HG03342 (cell line): ENCODE results near the gene WIZ.
"Not testable (repeated sequence)": the region's sequence is repeated elsewhere in the genome, so short reads cannot be mapped to it uniquely, and the experiment has no call there.

ENCODE experiments used
- ATAC-seq: cut with Tn5 transposase; IDR thresholded peaks from one replicate; pipeline ENCODE4 v1.9.1; 2021; ENCODE audit warnings: mild to moderate bottlenecking, moderate library complexity; ENCODE audit not compliant: unreplicated experiment

WIZ gene, protein sequence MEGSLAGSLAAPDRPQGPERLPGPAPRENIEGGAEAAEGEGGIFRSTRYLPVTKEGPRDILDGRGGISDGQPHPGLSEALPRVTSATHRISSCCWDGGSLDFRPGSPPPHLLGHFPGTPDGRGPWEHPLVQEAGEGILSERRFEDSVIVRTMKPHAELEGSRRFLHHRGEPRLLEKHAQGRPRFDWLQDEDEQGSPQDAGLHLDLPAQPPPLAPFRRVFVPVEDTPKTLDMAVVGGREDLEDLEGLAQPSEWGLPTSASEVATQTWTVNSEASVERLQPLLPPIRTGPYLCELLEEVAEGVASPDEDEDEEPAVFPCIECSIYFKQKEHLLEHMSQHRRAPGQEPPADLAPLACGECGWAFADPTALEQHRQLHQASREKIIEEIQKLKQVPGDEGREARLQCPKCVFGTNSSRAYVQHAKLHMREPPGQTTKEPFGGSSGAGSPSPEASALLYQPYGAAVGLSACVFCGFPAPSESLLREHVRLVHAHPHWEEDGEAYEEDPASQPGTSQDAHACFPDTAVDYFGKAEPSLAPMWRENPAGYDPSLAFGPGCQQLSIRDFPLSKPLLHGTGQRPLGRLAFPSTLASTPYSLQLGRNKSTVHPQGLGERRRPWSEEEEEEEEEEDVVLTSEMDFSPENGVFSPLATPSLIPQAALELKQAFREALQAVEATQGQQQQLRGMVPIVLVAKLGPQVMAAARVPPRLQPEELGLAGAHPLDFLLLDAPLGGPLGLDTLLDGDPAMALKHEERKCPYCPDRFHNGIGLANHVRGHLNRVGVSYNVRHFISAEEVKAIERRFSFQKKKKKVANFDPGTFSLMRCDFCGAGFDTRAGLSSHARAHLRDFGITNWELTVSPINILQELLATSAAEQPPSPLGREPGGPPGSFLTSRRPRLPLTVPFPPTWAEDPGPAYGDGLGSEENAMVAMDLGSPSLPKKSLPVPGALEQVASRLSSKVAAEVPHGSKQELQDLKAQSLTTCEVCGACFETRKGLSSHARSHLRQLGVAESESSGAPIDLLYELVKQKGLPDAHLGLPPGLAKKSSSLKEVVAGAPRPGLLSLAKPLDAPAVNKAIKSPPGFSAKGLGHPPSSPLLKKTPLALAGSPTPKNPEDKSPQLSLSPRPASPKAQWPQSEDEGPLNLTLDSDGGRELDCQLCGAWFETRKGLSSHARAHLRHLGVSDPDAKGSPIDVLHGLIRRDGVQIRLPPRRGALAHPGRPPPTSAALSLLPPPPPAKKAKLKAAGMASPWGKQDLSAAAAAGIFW (N-terminal part only)

DNA sequence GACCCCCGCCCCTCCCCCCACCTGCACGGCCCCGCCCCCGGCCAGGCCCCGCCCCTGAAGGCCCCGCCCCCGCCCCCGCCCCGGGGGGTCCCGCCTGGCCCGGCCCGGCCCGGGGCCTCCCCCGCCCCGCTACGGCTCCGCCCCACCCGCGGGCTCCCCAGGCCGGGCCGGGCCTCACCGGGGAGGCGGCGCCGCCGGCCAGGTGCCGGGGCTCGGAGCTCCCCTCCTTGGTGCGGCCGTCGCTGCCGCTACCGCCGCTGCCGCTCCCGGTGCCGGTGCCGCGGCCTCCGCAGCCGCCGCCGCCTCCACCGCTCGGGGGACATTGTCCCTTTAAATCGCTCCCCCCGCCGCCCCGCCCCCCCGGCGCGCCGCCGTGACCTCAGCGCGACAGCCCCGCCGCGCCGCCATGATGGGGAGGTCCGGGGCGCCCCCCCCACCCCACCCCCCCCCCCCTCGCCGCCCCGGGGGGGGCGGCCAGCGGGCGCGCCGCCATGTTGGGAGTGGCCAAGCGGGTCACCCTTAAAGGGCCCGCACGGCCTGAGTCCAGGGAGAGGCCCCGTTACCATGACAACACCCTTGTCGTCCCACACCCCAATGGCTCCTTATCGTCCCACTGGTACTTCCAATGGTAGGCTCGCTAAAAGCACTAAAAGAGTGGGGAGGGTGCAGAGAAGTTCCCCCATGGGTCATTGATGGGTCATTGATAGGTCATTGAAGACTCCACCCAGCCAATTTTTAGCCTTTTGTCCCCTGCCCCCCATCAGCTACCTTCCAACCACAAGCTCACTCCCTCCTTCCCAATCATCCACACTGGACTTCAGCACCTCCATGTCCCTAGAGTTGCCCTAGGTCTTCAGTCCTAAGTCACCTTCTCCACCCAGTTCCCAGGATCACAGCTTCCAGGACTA, at the start of gene WIZ:
Gene WIZ (minus strand): TSS at position 337 of the 908 bp plus-strand sequence. CDS start 1,649 bp downstream, outside the sequence.
- ATAC-seq: no peak

DNA sequence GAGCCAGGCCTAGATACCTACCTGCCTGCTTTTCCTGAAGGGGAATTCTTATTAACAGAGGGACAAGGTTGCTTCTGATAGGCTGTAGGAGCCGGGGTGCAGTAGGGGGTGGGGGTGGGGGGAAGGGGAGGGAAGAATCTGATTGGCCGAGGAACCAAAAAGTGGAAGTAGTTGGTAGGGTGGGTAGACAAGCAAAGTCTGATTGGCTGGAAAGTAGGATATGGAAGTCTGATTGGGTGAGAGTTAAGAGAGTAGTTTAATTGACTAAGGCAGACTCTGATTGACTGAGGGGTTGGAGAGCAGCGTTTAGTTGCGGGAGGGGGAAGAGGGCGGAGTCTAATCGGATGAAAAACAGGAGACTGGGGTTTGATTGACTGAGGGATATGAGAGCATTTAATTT, 49.2 kb upstream of the WIZ start:
- no peak for ATAC-seq

DNA sequence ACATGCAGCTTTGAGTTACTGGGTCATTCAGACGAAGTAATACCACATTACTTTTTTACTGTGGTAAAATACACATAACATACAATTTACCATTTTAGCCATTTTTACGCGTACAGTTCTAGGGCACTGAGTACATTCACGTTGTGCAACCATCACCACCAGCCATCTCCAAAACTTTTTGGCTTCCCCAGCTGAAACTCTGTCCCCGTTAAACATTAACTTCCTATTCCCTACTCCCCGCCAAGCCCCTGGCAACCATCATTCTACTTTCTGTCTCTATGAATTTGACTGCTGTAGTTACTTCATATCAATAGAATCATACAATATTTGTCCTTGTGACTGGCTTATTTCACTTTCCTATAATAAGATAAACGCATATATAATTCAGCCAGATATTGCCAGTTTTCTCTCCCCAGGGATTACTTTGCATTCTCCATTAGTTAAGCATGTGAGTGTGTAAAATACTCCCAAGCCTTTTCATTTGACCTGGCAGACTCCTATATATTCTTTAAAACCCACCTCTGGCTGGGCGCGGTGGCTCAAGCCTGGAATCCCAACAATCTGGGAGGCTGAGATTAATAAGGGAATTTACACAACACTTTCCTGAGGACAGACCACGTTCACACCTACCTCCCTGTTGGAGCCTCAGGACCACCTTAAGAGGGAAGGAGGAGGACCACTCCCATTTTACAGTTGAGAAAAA, 48.6 kb upstream of the WIZ start:
- no peak for ATAC-seq

DNA sequence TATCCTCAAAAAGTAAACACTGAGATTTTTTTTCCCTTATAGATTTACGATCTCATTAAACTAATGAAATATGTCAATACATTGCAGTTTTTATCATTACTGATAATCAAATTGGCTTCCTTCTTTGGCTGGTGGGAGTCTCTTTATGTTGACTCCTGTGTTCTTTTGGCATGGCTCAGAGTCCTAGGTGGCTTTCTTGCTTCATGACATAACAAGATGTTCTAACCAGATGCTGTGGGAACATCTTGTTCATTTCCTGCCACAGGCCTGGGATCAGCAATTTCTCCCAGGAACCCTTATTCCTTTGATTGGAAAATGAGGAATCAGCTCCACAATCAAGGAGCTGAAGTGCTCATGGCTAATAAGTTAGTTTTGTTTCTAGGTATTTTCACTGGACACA, 45.4 kb upstream of the WIZ start:
- ATAC-seq: no peak

DNA sequence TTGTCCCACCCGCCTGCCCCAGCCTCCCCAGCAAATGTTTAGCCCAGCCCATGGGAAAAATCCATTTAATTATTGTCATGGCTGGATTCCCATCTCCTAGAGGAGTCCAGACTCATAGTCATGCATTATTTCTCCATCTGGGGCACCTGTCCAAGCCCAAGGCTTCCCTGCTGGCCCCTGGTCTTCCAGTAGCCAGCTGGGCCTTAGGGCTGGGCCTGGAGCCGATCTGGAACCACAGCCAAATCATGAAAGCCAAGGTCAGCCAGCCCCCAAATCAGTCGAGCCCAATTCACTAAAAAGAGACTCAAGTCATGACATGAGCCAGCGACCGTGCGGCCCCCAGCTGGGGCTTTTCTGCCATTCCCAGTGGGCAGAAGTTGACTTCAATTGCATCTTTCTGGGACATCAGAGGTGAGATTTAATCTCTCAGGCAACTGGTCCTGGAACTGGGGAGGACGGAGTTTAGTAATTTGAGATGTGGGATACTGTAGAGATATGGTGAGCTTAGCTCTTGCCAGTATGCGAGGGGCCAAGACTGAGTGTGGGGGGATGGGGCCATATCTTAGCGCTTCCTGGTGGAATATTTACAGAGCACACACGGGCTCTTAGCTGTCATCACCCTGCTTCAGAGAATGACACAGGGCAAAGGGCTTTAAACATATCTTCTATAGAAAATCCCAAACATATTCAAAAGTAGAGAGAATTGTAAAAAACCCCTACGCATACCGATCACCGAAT, 38.9 kb upstream of the WIZ start:
- ATAC-seq: no peak

DNA sequence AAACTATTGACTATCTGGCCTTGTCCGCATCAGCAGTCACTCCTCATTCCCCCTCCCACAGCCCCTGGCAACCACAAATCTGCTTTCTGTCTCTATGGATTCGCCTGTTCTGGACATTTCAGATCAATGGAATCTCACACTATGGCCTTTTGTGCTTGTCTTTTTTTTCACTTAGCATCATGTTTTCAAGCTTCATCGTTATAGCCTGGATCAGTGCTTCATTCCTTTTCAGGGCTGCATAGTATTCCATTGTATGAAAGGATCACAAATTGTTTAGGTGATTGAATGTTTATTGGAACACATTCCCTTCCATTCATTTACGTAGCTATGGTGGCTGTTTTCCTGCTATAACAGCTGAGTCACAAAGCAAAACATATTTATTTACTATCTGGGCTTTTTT, 37.3 kb upstream of the WIZ start:
- ATAC-seq: no peak

DNA sequence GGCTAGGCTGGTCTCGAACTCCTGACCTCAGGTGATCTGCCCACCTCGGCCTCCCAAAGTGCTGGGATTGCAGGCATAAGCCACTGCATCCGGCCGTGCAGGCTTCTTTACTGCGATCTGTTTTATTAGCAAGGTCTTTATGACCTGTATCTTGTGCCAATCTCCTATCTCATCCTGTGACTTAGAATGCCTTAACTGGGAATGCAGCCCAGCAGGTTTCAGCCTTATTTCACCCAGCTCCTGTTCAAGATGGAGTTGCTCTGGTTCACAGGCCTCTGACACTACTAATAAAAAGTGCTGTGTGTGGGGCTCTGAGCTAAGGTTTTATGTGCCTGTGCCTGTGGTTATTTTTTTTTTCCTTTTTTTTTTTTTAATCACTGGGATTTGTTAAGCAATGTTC, 36.0 kb upstream of the WIZ start:
- not testable (repeated sequence) for ATAC-seq

DNA sequence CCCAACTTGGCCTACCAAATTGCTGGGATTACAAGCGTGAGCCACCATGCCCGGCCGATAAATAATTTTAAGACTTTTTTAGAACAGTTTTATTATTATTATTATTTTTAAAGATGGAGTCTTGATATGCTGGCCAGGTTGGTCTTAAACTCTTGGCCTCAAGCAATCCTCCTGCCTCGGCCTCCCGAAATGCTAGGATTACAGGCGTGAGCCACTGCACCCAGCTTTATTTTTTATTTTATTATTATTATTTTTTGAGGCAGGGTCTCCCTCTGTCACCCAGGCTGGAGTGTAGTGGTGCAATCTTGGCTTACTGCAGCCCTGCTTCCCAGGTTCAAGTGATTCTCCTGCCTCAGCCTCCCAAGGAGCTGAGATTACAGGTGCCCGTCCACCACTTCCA, 31.2 kb upstream of the WIZ start:
- not testable (repeated sequence) for ATAC-seq

DNA sequence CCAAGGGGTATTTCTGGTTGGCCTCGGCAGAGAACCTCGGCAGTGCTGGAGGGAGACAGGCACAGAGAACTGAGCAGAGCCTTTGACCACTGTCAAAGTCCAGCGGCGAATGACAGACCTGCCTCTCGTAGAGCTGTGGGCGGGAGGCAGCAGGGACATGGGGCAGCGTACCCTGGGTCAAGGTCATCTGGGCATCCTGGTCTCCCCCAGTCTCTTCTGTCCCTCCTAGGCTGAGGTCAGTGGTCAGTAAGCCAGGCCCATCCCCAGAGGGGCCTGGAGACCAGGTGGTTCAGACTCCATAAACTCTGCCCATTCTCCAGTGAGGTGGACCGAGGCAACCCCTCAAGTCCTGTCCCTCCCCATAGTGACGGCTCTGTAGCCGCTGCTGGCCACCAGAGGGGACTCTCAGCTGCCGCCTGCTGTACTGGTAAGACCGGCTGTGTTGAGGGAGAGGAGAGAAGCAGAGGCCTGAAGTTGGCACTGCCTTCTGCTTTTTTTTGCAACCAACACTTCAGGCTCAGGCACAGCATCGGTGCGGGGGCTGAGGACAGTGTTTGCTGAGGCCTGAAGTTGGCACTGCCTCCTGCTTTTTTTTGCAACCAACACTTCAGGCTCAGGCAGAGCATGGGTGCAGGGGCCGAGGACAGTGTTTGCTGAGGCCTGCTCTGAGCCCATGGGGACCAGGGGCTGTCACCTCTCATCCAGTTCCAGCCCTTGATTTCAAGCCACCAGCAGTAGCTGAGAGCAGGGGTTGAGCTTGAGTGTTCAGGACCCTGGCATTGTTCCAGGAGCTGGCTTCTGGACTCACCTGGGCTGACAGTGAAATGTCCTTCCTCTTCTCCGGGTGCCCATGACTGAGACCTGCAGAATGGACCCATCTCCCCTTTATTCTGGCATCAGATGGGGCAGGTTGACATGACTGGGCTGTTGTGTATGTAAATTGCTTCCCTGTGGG, 29.9 kb upstream of the WIZ start, which contains the start of gene PGLYRP2:
Gene PGLYRP2 (minus strand): TSS at position 111 of the 955 bp plus-strand sequence. CDS start 130 bp downstream, outside the sequence.
- no peak for ATAC-seq

DNA sequence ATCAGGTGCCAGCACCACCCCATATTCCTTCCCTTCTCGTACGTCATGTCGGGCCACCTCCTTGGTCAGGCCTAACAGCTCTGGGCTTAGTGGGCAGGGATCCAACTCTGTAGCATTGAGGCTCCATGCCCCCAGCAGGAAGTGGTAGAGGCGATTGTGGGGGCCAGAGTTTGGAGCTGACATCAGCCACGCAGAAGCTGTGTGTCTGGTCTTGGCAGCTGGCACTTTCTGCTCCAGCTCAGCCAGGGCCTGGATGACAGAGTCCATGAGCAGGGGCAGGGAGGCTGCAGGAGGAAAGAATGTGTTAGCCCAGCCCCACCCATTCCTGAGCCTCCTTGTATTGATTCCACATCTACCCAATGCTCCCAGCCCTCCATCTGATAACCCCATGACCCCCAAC, 26.6 kb upstream of the WIZ start:
- ATAC-seq: no peak

DNA sequence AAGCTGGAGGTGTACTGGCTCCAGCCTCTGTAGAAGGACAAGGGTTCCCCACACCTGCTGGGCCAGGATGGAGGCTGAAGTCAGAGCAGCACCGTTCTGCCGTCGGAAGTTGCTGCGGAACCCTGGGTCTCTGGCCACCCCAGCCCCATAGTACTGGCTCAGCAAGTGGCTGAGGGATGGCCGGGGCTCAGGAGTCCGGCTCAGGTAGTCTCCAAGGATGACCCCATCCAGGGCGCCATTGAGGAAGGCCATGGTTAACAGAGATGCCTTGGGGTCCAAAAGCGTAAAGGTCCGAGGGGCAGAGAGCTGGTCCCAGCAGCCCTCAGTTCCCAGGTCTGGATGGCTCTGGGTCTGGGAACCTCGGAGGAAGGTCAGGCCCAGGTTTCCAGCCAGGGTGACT, 25.9 kb upstream of the WIZ start:
- ATAC-seq: no peak

DNA sequence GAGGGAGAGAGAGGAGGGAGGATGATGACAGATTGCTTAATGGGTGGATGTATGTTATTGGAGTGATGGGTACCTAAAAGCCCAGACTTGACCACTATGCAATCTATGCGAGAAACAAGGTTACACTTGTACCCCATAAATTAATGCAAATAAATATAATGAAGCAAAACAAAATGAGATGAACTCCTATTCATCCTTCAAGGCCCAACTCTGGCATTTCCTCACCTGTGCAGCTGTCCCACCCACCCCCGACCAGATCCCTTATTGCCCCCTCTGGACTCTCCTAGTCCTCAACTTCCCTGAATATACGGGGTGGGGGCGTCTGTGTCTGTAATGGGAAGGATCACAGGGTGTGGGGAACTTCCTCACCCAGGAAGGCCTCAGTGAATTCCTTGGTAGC, 25.4 kb upstream of the WIZ start:
- ATAC-seq: no peak

DNA sequence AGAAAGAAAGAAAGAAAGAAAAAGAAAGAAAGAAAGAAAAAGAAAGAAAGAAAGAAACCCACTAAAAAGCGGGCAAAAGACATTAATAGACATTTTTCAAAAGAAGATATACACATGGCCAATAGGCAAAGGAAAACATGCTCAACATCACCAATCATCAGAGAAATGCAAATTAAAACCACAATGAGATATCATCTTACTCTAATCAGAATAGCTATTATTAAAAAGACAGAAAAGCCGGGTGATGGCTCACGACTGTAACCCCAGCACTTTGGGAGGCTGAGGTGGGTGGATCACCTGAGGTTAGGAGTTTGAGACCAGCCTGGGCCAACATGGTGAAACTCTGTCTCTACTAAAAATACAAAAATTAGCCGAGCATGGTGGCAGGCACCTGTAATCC, 24.1 kb upstream of the WIZ start:
- ATAC-seq: not testable (repeated sequence)

DNA sequence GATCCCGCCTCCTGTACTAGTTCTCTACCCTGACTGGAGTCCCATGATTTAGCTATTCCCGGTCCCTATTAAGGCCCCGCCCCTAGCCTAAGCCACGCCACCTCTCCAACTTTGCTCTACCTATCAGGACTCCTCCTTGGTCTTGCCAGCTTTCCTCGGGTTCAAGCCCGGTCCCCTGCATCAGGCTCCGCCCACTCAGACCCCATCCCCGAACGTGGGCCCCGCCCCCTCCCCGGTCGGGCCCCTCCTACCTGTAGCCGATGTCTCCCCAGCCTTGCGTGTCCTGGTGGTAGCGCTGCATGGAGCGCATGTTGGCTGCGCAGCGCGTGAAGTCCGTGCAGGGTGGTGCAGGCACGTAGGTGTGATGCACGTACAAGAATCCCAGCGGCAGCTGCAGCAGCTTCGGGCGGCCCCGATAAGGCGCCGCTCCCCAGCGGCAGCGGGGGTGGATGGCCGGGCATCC, 21.9 kb upstream of the WIZ start:
- ATAC-seq: no peak

DNA sequence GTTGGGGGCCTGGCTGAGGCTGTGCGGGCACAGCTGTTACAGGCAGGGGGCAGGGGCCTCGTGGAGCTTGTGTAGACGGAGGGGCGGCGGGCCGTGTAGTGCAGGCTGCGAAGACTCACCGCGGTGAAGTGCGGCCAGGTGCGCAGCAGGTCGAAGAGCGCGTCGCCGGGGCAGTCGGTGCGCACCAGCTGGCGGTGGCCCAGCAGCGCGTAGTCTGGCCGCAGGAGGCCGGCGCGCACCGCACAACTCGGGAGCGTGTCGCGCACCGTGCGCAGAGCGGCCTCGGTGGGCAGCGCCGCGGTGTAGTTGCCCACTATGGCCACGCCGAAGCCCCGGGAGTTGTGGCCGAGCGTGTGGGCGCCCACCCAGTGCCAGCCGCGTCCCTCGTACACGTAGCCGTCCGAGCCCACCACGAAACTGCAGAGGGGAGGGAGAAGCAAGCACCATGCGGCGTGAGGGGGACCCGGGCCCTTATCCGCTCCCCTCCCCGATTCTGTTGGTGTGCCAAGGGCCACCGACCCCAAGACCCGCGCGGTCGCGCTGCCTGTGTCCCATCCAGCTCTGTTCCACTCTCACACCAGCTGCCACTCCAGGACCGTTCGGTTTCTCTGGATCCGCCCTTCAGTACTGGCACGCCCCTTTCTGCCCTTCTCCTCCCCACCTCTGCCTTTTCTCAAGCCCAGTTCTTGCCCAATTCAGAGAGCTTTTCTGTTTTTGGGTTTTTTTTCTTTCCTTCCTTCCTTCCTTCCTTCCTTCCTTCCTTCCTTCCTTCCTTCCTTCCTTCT, 19.9 kb upstream of the WIZ start:
- no peak for ATAC-seq

DNA sequence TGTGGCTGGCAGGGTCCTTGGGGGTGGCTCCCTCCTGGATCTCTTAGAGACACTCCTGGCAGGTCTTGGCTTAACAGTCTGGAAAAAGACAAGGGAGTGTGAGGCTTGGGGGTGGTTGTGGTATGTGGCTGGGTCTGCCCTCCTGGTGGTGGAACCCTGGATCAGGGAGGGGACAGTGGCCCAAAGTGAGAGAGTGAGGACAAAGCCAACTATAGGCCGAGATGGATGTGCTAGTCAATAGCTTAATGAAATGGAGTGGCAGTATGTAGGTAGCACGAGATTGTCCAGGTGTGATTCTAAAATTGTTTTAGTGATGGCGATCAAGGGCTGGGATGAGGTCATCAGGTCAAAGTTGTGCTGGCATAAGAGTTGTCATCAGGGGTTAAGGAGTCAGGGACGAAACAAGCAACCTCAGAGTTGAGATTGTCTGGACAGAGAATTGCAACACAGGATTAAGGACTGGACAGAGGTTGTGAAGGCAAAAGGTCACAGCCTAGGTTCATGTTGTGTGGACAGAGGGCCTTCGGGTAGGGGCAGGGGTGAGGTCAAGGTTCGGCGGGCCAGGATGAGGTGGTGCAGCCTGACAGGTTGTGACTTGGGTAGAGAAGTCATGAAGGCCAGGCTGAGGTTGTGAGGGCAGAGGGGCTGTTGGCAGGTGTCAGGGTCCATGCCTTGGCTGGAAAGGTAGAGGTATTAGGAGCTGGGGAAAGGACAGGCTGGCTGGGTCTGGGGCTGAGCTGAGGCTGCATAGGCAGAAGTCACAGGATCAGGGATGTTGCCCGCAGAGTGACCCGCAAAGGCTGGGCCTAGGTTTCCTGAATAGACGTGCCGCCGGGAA, 19.1 kb upstream of the WIZ start:
- ATAC-seq: no peak
